Activated effector memory CD4-positive, alpha-beta T cell treated with anti-CD3 and anti-CD28 coated beads, Interleukin-2, amount 50 U/mL, for 16 hours (primary cell): Measurements from ENCODE around the gene PDE4D.
"Not testable (repeated sequence)": the region's sequence is repeated elsewhere in the genome, so short reads cannot be mapped to it uniquely, and the experiment has no call there.

Source experiments
- DNase-seq: peaks from one replicate; pipeline ENCODE4 v3.0.0-alpha.2; 2020

The PDE4D gene

DNA sequence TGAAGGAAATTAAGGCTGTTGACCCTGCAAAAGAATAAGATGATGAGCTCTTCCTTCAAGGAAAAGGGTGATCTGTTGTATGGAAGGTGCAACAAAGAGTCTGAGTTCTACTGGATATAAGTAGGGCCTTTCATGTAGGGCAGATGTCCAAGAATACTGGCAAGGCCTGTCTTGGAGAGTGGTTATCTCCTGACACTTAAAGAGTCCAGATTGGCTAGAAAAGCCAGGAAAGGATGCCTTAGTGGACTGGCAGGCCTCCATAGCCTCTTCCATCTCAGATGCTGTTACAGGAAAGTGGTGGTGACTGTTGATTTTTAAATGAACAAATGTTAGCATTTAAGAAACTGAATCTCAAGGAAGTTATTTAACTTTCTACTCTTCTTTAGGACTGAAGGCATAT is 914.4 kb downstream of the PDE4D start:
- no peak for DNase-seq

DNA sequence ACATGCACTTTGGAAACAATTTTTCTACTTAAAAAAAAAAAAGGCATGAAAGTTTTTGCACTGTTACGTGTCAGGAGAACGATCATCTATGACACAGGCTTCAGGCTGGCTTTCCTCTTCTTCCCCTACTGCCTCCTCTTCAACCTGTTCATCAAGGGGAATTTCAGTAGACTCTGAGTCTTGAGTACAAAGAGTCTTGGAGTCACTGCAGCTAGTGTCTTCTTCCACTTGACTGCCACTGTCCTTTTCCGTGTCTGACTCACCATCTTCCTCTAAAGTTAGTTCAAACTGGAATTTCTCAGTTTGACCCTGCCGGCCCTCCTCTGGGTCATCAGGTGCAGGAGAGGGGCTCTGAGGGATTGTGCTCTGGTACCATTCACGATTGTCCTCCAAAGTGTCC is 918.9 kb downstream of the PDE4D start:
- no peak for DNase-seq

DNA sequence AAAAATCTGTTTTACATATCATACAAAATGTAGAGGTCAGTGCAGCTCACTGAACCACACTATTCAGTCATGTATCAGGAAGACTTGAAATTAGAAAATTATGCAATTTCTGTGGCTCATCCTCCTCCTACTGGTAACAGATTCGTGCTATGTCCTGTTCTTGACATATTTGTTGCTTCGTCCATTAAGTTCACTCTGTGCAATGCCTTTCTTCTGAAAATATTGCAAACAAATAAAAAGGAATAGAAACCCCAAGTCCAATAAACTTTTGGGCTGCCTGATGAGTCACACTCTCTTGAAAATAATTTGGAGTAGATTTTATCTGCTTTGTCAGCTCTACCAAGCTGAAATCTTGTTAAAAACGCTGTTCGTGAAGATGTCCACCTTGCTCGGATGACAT is 919.4 kb downstream of the PDE4D start:
- DNase-seq: no peak

DNA sequence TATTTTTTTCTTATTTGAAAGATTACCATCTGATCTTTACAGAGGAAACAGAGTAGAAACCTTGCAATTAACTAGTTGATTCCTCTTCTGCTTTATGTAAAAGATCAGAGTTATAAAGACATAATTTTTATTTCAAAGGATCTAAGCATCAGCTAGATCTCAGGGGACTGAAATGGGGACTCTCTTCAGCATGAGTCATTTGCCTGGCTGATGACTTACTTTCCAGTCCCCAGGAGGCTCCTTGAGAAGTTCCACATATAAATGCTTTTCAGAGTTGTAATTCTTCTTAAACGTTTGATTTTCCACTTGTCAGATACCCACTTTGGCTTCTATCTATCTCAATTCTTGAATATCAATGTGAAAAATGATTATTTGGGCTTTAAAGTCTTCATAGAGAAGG is 921.2 kb downstream of the PDE4D start:
- DNase-seq: no peak

DNA sequence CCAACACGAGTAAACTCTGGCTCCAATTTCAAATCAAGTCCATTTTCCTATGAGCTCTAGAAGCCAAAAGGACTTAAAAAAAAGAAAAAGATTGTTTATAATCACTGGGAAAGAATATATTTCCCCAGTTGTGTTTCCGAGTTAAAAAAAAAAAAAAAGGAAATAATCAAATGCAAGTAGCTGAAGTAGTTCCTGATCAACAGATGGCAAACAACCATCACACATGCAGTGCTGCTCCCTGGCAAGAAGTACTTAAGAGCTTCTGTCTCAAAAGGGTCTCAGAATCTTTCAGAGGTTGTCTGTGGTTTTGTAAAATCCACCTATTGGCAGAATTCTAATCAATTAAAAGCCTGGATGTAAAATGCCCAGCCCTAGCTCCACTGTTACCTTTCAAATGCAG is 922.8 kb downstream of the PDE4D start:
- no peak for DNase-seq

DNA sequence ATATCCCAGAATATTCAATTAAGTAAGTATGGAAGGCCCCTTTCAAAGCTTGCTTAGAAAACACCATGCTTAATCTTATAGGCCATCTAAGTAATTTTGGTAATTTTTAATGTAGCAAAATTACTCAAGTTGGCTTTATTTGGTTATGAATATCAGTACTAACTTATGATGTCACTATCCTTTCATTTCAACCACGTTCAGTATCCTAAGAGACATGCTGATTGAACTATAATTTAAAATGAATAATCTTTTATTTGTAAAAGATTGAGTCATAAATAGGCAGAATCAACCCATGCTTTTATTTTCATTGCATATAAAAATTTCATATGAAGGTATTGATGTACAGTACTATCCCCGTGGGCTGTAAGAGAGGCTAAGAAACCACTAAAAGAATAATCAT is 923.7 kb downstream of the PDE4D start:
- no peak for DNase-seq

DNA sequence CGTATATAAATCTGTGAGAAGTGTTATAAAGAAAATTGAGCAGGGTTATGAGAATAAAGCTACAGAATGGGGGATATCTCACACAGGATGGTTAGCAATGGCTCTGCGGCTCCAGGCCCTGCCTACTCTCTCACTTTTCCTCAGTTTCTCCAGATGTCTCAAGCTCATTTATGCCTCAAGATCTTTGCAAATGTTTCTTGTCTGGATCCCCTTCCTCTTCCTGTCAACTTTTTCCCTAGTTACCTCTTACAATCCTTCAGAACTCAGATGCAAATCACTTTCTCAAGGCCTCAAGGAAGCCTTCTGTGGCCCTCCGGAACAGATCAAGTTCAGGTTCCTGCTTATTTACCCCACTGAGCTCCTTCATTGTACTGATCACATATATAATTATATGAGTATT is 924.3 kb downstream of the PDE4D start:
- DNase-seq: no peak

DNA sequence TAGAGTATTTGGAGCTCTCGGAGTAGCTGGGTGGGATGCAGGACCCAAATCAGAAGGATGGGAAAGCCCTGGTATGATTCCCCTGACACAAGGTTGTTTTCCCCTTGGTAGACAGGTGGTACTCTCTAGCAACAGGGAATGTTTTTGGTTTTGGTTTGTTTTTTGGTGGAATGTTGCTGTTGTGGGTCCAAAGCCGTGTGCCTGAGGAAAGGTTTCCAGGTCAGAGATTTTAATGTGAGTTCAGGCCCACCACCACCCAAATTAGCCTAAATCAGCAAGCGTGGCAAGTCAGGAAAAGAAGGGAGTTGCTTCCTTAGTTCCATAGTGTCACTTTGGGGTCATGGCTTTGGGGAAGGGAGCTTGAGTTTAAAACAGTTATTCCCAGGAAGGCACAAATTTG is 925.2 kb downstream of the PDE4D start:
- DNase-seq: no peak

DNA sequence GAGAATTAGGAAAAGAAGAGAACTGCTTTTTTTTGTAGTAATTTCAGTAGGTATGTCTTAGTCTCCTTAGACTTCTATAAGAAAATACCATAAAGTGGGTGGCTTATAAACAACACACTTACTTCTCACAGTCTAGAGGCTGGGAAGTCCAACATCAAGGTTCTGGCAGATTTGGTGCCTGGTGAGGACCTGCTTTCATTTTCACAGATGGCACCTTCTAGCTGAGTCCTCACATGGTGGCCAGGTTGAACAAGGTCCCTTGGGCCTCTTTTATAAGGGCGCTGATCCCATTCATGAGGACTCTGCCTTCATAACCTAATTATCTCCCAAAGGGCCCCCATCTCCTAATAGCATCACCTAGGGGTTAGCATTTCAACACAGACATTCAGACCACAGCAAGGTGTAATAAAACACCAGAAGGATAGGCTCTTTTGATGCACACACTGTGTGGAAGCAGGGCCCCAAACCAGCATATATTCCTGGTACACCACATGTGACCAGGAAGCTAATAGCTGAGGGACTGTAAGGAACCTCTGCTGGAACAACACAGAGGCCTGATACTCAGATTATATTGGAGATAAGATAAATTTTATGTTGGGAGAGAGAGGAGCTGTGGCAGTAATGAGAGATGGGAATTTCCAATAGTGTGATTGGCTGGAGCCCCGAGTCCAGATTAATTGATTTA is 925.8 kb downstream of the PDE4D start:
- DNase-seq: no peak

DNA sequence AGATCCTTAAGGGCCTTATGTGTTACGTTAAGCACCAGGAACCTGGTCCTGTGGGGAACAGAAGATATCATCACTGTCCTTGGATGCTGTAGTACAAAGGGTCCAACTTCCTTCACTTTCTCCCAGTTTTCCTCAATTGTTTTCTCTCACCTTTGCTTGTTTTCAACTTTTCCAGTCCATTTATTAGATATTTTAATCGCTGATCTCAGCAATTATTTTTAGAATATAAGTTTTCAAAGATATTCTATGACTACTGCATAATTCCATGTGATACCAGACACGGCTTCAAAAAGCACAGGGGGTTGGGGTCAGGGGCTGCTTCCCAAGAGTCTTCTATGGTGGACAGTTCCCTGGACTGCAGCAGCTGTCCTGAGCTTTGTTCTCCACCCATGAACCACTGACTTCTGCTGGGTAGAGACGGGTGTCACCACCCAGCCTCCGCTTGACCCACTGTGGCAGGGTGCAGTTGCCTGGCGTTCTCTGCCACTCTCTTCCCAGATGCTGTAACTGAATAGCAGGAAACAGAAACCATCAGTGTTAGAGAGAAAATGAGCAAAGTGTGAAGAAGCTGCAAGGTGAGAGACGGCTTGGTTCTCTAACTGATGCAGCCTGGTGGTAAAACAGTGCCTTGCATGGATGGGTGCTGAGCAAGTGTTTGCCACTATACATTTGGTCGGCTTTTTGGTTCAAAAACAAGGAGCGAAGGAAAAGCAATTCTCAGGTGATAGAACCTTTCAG is 927.7 kb downstream of the PDE4D start:
- no peak for DNase-seq

DNA sequence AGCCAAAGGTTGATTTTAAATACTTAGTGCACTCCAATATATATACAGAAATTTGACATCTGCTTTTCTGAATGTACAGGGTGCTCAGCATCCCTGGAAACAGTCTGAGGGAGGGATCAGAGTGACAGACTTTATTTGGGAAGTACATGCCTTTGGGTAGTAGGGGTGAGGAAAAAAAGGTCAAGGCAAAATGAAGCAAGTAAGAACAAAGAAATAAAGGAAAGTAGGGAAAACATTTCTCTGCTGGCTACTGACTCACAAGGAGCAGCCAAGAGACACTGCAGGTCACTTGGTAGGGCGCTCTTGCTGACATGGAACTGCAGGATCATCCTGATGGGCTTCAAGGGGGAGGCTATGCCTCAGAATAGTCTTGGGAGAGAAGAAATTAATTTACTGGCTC is 929.7 kb downstream of the PDE4D start:
- DNase-seq: no peak

DNA sequence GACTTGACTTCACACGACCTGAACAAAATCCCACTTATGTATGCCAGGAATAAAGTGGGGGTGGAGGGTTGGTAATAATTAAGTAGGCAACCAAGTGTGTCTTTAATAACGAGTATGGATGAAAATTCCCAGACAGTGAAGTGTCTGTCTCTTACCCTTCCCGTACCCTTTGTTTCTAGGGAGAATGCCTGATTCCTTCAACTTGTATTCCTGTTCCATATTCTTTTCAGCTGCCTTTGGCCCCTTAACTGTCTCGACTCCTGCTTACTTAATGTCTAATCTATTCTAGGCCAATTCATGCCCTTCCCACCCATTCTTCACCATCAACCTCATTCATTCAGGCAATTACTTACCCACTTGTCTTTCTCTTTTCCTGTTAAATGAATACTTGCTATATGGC is 930.2 kb downstream of the PDE4D start:
- no peak for DNase-seq

DNA sequence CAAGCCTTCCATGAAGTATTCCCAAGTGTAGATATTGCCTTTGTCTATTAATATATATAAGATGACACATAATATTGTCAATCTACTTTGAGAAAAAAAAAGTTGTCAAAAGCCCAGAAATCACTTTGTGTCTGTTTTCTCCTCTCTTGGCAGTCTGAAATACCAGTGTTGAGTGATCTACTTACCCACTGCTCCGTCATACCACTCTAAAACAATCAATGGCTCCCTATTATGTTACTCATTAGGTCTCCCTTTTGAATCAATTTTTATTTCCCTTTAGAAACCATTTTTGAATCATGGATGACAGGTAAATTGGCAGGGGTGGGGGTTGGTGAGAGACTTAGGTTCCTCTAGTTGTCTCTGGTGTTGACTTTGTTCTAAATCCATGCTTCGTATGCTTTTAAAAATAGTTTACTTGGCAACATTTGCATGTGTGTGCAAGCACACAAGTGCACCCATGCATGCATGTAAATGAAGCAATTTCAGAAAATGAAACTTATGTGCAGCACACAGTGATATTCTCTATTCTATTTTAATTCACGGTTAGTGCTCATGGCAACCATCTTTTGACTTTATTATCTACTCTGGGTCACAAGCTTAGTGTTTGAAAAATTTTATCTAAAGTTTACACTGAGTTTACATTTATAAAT is 931.8 kb downstream of the PDE4D start:
- no peak for DNase-seq

DNA sequence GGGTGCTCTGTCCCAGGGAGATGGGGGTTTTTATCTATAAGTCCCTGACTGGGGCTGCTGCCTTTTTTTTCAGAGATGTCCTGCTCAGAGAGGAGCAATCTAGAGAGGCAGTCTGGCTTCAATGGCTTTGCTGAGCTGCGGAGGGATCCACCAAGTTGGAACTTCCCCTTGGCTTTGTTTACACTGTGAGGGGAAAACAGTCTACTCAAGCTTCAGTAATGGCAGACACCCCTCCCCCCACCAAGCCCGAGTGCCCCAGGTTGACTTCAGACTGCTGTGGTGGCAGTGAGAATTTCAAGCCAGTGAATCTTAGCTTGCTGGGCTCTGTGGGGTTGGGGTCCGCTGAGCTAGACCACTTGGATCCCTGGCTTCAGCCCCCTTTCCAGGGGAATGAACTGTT is 934.8 kb downstream of the PDE4D start:
- no peak for DNase-seq

DNA sequence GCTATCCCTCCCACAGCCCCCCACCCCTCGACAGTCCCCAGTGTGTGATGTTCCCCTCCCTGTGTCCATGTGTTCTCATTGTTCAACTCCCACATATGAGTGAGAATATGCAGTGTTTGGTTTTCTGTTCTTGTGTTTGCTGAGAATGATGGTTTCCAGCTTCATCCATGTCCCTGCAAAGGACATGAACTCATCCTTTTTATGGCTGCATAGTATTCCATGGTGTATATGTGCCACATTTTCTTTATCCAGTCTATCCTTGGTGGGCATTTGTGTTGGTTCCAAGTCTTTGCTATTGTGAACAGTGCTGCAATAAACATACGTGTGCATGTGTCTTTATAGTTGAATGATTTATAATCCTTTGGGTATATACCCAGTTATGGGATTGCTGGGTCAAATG is 940.3 kb downstream of the PDE4D start:
- DNase-seq: not testable (repeated sequence)

DNA sequence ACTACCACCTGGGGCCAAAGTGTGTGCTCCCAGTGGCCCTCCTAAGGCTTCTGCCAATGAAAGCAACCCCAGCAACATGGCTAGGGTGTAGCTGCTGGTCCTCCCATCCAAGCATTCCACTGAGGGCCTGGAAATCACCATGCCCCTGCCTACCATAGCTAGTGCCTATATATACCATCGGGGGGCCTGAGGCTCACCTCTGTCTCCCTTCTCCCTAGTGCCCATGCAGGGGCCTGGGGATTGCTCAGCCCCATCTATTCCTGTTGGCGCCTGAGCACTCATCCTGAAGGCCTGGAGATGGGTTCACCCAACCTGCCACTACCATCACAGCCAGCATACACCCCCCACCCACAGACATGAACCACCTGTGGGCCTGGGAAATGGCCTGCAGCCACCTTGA is 943.3 kb downstream of the PDE4D start:
- no peak for DNase-seq

DNA sequence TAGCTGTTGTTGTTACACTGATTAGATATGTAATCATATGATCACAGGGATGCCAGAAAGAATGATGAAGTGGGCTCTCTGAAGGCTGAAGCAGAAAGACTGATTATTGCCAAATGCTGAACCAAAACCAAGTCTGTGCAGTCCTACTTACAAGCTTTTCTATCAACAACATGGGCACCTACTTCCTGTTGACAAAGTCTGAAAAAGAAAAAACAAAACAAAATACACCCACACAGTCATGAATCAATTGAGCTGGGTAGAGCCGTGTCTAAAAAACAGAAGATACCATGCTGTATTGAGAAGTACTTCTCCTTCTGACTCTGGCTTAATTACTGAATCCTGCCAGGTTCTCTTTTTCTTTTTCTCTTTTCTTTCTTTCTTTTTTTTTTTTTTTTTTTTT is 947.3 kb downstream of the PDE4D start:
- DNase-seq: no peak

DNA sequence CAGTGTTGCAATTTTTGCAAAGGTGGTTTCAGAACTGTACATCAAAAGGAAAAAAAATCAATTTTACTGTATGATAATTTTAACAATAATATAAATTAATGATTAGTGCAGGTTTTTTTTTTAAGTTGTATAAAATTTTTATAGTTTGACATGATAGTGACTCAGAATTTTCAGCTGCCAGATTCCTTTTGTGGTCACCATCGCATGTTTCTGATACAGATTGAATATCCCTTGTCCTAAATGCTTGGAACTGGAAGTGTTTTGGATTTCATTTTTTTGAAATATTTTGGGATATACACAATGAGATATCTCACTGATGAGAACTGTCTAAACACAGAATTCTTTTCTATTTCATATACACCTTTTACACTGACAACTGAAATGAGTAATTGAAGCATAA is 949.3 kb downstream of the PDE4D start:
- no peak for DNase-seq

DNA sequence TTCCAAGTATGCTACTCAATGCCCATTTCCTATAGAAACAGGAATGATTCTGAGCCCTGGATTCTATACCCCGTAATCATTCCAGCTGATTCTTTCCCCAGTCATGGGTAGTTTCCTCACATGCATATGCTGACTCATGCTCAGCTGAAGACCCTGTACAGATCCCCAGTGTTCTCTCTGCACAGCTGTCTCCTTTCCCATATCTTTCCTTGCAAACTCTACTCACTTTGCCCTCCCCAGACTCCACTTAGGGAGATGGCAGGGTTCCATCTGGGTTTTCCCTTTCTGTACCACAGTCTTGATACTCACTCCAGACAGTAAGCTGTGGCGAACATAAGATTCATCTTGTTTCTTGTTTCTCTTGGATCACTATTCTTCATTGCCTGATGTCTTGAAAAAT is 953.1 kb downstream of the PDE4D start:
- DNase-seq: no peak

DNA sequence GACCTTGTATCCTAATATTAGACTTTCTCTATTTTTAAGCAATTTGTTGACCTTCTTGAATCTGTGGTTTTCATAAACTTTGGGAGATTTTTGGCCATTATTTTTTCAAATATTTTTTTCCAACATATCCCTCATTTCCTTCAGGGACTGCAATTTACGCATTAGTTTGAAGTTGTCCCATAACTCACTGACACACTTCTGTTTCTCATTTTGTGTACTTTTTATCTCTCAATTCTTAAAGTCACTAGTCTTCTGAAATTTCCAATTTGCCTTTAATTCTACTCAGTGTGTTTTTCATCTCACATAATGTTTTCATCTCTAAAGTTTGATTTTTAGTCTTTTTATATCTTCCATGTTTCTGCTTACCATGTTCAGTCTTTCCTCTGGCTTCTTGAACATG is 953.9 kb downstream of the PDE4D start:
- no peak for DNase-seq

DNA sequence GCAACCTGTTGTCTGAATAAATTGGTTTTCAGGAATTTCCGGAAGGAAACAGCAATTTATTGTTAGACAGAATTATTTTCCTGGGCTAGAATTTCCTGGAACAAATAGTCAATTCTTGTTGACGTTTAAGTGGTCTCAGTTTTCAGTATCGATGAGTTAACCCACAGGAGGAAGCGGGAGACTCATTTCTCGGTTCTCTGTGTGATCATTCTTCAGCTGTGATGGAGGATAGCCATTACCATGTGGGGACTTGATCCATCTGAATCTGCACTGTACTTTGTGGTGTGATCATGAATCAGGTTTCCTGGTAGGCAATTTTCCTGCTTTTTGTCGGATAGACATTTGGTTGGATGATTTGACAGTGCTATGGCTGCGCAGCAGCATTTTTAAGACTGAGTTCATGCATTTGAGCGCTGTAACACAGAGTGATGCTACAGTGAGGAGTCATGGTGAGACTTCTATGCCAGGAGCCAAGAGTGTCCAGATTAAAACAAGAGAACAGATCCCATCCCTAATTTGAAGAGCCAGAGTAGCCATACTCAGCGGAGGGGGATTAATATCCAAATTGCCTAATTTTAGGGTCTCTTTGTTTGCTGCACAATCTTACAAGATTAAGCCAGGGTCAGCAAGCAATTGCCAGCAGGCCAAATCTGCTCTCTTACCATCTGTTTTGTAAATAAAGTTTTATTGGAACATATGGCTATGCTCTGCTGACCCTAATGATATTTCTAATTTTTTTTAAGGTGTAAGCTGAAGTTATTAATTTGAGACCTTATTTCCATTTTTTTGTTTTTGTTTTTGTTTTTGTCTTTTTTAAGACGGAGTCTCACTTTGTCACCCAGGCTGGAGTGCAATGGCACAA is 954.7 kb downstream of the PDE4D start:
- DNase-seq: no peak

DNA sequence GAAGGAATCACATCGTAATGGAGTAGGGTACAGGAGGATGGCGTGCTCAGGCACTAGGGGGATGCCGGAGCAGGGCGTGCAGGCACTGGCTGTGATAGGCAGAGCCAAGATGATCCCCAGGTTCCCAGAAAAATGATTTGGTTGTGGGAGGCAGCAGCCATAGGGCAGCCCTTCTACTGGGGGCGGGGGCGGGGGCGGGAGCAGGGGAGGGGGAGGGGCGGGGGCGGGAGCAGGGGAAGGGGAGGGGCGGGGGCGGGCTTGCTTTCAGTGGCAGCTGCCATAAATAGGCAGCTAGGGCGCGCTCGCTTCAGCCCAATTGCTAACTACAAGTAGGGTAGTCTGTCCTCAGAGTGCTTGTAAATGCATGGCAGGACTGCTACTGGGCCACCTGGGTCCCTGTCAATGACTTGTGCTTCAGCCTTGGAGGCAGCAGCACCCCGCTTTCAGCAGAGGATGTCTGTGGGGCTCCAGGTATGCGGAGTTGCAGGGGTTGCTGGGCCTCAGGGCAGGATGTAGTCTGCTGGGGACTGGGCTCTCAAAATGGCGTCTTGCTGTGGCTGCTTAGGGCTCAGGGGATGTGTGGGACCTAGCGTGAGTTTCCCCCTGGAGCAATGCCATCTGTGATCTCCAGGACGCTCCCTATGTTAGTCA is 956.4 kb downstream of the PDE4D start:
- DNase-seq: no peak

DNA sequence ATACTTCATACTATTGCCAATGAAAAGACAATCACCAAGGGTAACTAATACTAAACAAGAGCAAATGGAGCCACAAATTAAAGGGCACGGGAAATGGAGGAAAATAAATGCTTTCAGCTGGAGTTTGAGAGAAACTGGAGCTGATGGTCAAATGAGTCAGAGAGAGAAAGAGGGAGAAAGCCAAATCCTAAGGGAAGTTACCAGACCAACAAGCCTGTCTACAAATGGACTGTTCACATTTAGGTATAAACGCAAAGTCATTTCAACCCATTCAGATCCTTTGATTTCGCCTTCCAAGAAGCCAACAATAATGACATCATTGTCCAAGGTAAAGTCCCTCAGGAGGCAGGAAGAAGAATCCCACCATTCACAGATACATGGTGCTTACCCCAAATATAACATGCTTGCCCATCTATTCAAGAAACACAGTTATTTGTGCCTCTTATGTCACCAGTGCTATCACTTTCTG is 958.9 kb downstream of the PDE4D start:
- DNase-seq: no peak
